SJSA1 (cell line): ENCODE data around the gene HSPA5. TPM values are rescaled to one million over a fixed set of nuclear protein-coding genes. Genes with fewer than 3 reads are reported as not detected.

Experiments used
- DNase-seq, 2 experiments: peaks; one replicate each; pipeline ENCODE4 v3.0.0-alpha.2; 2015 to 2020; ENCODE audit warnings: low spot score in 2 of 2, low read depth in 1 of 2
- H3K27ac ChIP-seq: fragments of 250-450 bp; sonication (Bioruptor Pico); 2 replicates; pipeline ENCODE4 v1.5.1; 2020; ENCODE audit warnings: mild to moderate bottlenecking, moderate library complexity
- H3K27me3 ChIP-seq: fragments of 250-450 bp; sonication (Bioruptor Pico); replicated peaks from 2 replicates; pipeline ENCODE4 v1.5.1; 2020; ENCODE audit warnings: mild to moderate bottlenecking, moderate library complexity
- H3K36me3 ChIP-seq: fragments of 250-450 bp; sonication (Bioruptor Pico); 2 replicates; pipeline ENCODE4 v1.5.1; 2020; ENCODE audit warnings: mild to moderate bottlenecking
- H3K4me1 ChIP-seq: fragments of 250-450 bp; sonication (Bioruptor Pico); replicated peaks from 2 replicates; pipeline ENCODE4 v1.6.1; 2021; ENCODE audit warnings: mild to moderate bottlenecking
- H3K4me3 ChIP-seq: fragments of 250-450 bp; sonication (Bioruptor Pico); 2 replicates; pipeline ENCODE4 v1.5.1; 2020; ENCODE audit warnings: mild to moderate bottlenecking
- H3K9me3 ChIP-seq: fragments of 250-450 bp; sonication (Bioruptor Pico); replicated peaks from 2 replicates; pipeline ENCODE4 v1.5.1; 2020; ENCODE audit warnings: mild to moderate bottlenecking
- total RNA-seq: library from RNA; depleted of rRNA; stranded (reverse); fragments of >200 nt; shearing (Covaris generic); gene quantifications from 2 replicates; pipeline ENCODE4 v1.2.3, GENCODE V29; 2014

HSPA5 gene
- total RNA-seq, 1 experiment from 2014 or later: 50.3 TPM

DNA sequence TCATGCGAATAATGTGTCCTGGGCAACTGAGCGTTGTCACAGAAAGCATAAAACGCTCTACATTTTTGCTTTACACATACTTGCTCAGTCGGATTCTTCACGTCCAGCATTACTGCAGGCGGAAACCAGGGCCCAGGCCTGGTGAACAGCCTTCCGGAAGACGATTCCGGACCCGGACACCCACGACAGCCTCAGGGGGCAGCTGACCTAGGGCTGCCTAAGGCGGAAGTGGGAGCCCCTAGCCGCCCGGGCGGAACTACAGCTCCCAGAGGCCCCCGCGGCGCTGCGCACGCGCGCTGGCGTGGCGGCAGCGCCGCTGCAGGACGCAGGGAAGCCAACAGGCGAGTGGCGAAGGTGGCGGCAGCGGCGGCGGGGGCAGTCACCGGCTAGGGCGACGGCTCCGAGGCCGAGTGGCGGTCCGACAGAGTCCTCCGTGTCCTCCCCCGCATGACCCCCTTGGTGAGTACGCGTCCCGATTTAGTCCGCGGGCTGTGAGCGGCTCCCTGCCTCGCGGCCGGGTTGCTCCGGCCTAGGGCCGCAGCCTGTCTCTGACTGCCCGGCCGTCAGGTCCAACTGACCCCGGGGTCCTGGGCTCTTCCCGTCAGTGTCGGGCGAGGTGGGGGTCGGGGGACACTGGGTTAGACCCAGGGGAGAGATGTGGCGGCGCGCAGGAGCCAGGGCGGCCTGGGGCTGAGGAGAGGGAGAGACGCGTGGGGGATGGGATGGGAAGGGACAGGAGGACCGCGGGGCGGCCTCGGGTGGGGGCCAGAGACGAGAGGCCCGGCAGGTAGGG is 20.6 kb upstream of the HSPA5 start, which contains the start of gene GAPVD1:
Gene GAPVD1, plus strand, starts transcription at position 326 of the 793 bp plus-strand sequence. CDS start 37,096 bp downstream, outside the sequence.
- Histone ChIP-seq H3K27ac (peak within 1 kb of the TSS; percentile 44), H3K9me3 (no peaks in the 10 kb centered on the region), H3K4me1 (peaks cover 11% of the 10 kb centered on the region), H3K27me3 (no peaks in the 10 kb centered on the region), H3K4me3 (peak within 1 kb of the TSS; percentile 82), H3K36me3 (peaks cover 15% of the 10 kb centered on the region)
- DNase-seq: peak; percentile 90 to 92

DNA sequence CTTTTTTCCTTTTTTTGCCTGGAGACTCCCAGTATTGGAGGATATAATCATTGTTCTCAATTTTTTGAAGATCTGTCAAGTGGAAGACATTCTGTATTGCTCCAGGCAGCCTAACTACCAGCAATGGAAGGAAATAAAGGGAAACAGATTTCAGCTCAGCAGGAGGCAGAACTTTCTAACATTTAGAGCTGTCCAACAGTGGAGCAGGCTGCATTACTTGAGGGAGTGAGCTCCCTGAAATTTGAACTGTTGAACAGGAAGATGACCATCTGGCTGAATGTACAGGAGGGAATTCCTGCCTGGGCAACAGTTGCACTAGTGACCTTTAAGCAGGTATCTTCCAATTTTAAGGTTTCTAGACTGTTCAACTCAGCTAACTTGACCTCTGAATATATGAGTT is 19.4 kb upstream of the HSPA5 start:
- Histone ChIP-seq H3K27me3 (no peaks in the 10 kb centered on the region), H3K36me3 (peaks cover 15% of the 10 kb centered on the region), H3K4me3 (no peak overlapping the region), H3K27ac (no peak overlapping the region), H3K4me1 (peaks cover 11% of the 10 kb centered on the region), H3K9me3 (no peaks in the 10 kb centered on the region)
- no peak for DNase-seq

DNA sequence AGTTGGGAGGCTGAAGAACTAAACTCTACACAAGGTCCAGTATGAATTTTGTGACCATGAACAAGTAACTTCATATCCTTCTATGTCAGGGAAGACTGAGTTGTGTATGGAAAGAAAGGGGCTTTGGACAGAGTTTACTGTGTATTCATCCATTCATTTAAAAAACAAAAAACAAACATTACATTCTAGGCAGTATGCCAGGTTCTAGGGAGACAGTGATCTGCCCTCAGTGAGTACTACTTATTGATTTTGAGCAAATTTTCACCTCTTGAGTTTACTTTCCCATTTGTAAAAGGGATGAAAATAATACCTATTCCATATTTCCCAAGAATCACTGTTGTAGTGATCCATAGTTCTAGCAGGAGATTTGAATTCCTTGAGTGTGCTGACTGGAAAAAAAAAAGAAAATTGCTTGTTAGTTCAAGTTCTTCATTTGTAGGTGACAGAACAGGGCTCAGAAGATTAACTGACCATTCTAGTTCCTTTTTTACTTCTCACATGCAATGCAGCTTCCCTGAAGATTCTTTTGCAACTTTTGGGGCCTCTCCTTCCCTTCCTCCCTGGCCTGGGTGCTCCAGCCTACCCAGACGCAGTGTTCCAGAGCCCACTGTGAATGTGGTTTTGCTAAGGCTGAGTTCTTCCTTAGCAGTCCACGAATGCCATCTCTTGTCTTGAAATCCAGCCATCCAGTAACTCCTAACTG is 17.8 kb upstream of the HSPA5 start:
- peaks cover 10% of the 10 kb centered on the region for H3K36me3 ChIP-seq
- DNase-seq: no peak
- H3K4me1 ChIP-seq: peaks cover 11% of the 10 kb centered on the region
- H3K9me3 ChIP-seq: no peaks in the 10 kb centered on the region
- H3K27ac ChIP-seq: no peak overlapping the region
- H3K4me3 ChIP-seq: no peak overlapping the region
- no peaks in the 10 kb centered on the region for H3K27me3 ChIP-seq

DNA sequence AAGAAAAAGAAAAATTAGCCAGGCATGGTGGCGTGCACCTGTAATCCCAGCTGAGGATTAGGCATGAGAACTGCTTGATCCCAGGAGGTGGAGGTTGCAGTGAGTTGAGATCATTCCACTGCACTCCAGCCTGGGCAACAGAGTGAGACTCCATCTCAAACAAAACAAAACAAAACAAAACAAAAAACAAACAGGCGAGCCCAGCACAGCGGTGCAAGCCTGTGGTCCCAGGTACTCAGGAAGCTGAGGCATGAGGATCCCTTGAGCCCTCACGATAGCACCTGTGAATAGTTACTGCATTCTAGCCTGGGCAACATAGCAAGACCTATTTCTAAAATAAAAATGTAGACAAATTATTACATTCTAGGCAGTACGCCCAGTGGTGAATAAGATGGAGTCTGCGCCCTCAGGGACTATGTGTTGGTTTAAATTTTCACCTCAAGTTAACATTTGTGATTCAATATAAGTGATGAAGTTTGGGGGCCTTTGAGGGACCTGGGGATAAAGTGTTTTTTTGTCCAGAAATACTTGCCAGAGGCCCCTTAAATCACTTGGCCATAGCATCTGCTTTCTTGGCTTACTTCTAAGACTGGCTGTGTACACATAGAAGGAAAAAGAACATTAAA is 17.1 kb upstream of the HSPA5 start:
- Histone ChIP-seq H3K9me3 (no peaks in the 10 kb centered on the region), H3K4me3 (no peak overlapping the region), H3K36me3 (peaks cover 10% of the 10 kb centered on the region), H3K4me1 (peaks cover 11% of the 10 kb centered on the region), H3K27me3 (no peaks in the 10 kb centered on the region), H3K27ac (no peak overlapping the region)
- DNase-seq: no peak

DNA sequence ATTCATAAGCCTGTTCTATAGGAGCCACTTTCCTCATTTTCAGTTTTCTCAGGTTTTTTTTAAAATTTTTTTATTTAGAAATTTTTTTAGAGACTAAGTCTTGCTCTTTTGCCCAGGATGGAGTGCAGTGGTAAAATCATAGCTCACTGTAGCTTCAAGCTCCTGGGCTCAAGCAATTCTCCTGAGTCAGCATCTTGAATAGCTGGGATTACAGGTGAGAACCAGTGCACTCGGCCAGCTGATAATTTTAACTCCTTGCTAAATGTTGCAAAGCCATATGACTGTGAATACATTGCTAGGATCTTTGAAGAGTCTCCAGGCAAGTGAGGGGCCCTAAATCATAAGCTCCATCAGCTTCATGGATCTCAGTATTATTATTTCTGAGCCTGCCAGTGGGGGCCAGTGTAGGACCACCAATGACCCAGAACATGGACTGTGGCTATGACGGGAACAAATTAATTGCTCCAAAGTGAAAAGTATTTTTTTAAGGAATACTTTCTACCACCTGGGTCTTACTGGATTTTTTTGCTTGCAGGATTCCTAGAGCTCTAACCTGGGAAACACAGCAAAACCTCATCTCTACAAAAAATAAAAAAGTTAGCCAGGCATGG is 14.7 kb upstream of the HSPA5 start:
- no peak for DNase-seq
- no peak overlapping the region for H3K4me3 ChIP-seq
- no peaks in the 10 kb centered on the region for H3K27me3 ChIP-seq
- H3K27ac ChIP-seq: no peak overlapping the region
- no peaks in the 10 kb centered on the region for H3K36me3 ChIP-seq
- no peaks in the 10 kb centered on the region for H3K9me3 ChIP-seq
- no peaks in the 10 kb centered on the region for H3K4me1 ChIP-seq

DNA sequence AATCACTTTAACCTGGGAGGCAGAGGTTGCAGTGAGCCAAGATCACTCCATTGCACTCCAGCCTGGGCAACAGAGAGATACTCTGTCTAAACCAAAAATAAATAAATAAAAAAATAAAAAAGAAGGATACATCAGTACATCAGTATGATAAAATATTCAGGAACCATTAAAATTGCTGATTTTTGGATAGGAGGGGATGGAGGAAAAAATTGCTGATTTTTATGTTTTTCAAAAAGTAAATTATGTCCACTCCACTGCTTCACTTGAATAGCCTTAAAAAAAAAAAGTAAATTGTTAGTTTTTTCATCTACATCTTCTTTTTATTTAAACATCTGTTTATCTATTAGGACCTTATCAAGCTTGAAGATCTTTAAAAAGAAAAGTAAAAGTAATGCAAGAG is 13.1 kb upstream of the HSPA5 start:
- Histone ChIP-seq H3K4me3 (no peak overlapping the region), H3K9me3 (no peaks in the 10 kb centered on the region), H3K4me1 (no peaks in the 10 kb centered on the region), H3K27me3 (no peaks in the 10 kb centered on the region), H3K27ac (no peak overlapping the region), H3K36me3 (no peaks in the 10 kb centered on the region)
- no peak for DNase-seq

DNA sequence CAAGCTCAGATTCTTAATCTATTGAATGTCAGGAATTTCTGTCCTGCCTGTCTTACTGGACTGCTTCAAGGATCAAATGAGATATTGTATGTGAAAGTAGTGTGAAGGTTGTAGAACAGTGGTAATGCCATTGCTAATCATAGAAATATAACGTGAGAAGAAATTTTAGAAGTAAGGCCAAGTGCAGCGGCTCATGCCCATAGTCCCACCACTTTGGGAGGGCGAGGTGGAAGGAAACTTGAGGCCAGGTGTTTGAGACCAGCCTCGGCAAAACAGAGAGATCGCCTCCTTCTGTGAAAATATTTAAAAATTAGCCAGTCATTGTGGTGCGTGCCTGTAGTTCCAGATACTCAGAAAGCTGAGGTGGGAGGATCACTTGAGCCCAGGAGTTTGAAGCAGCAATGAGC is 5.1 kb upstream of the HSPA5 start:
- Histone ChIP-seq H3K27me3 (no peaks in the 10 kb centered on the region), H3K9me3 (no peaks in the 10 kb centered on the region), H3K4me3 (no peak overlapping the region), H3K4me1 (peaks cover 24% of the 10 kb centered on the region), H3K36me3 (no peaks in the 10 kb centered on the region), H3K27ac (no peak overlapping the region)
- DNase-seq: no peak

DNA sequence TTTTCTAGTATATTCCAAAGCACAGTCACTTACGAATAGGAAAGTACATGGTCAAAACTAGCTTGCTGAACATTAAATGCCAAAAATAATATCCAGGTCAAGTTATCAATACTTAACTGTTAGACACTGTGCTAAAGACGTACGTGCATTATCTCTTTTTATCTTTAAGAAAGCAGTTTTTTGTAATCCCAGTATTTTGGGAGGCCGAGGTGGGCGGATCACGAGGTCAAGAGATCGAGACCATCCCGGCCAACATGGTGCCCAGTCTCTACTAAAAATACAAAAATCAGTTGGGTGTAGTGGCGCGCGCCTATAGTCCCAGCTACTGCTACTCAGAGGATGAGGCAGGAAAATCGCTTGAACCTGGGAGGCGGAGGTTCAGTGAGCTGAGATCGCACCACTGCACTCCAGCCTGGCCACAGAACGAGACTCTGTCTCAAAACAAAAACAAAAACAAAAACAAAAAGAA is 2.7 kb upstream of the HSPA5 start:
- Histone ChIP-seq H3K27ac (peak overlapping the region; percentile 95), H3K36me3 (peaks cover 23% of the 10 kb centered on the region), H3K27me3 (no peaks in the 10 kb centered on the region), H3K4me1 (peaks cover 24% of the 10 kb centered on the region), H3K9me3 (no peaks in the 10 kb centered on the region), H3K4me3 (no peak overlapping the region)
- no peak for DNase-seq

DNA sequence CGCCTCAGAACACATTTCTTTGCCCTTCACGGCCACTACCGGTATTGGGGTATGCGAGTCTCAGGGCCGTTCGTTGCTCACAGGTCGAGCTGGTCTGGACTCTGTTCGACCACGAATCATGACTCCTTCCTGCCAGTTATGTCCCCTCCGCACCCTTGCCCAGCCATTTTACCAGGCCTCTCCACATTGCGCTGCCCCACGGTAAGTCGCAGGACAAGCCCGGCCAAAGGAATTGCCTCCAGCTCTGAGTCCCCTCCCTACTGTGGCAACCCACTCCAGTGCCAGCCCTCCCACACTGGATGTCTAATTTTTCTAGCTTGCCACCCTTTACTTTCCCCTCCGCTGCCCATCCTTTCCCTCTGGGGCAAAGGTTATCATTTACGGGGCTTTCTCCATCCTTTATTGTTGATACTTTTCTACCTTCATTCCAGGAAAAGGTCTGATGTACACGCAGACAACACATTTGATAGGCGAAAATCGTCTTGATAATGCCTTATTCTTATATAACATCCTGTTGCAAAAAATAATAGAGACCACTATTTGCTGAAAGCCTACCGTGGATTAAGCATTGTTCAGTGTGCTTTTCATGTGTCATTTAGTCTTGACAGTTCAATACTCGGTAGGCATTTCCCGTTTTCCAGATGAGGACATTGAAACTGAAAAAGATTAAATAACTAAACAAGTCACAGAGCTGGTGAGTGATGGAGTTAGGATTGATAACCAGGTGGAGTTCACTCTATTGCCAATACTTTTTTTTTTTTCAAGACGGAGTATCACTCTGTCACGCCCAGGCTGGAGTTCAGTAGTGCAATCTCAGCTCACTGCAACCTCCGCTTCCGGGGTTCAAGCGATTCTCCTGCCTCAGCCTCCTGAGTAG is 958 bp upstream of the HSPA5 start:
- Histone ChIP-seq H3K27me3 (no peaks in the 10 kb centered on the region), H3K36me3 (peaks cover 40% of the 10 kb centered on the region), H3K27ac (peak overlapping the region; percentile 95), H3K4me1 (peaks cover 31% of the 10 kb centered on the region), H3K9me3 (no peaks in the 10 kb centered on the region), H3K4me3 (peak overlapping the region; percentile 73)
- DNase-seq: peak in 1 of 2 experiments; percentile 59

DNA sequence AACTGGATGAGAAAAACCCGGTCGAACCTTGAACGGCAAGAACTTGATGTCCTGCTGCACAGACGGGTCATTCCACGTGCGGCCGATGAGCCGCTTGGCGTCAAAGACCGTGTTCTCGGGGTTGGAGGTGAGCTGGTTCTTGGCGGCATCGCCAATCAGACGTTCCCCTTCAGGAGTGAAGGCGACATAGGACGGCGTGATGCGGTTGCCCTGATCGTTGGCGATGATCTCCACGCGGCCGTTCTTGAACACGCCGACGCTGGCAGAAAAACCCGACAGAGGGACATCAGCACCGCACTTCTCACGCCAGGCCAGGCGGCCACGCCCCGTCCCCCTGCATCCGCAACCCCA is 519 bp downstream of the HSPA5 start:
- H3K9me3 ChIP-seq: no peaks in the 10 kb centered on the region
- peak in 1 of 2 experiments; percentile 41 for DNase-seq
- H3K4me1 ChIP-seq: peaks cover 31% of the 10 kb centered on the region
- no peaks in the 10 kb centered on the region for H3K27me3 ChIP-seq
- H3K4me3 ChIP-seq: peak overlapping the region; percentile 73
- H3K36me3 ChIP-seq: peaks cover 55% of the 10 kb centered on the region
- H3K27ac ChIP-seq: peak overlapping the region; percentile 78

DNA sequence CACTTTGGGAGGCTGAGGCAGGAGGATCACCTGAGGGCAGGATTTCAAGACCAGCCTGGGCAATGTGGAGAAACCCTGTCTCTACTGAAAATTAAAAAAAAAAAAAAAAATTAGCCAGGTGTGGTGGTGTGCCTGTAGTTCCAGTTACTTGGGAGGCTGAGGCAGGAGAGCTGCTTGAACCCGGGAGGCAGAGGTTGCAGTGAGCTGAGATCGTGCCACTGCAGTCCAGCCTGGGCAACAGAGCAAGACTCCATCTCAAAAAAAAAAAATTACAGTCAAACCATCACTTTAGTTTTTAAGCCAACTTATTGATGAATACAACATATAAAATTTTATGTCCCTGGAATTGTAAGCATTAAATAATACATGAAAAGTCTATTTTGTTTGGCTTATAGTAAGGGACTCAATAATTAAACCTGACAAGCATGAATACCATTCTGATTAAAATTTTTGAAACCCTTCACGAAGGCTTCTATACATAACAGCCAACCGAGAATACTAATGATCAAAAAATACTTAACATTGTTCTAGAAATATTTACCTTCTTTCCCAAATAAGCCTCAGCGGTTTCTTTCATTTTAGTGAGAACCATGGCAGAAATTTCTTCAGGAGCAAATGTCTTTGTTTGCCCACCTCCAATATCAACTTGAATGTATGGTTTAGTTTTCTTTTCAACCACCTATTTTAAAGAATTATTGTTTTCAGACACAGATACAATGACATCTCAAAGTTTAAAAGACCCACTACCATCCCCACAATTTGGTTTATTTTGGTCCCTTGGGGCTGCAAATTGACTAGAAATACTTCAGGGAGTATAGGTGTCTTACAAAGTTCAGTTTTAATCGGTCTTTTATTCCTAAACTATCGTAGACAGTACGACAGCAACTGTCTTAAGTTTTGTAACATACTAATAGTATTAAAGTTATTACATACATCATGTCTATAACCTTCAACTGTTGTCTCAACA is 1.2 kb downstream of the HSPA5 start:
- peaks cover 31% of the 10 kb centered on the region for H3K4me1 ChIP-seq
- peak overlapping the region; percentile 78 for H3K27ac ChIP-seq
- no peaks in the 10 kb centered on the region for H3K9me3 ChIP-seq
- H3K36me3 ChIP-seq: peaks cover 62% of the 10 kb centered on the region
- no peak for DNase-seq
- H3K4me3 ChIP-seq: peak overlapping the region; percentile 73
- no peaks in the 10 kb centered on the region for H3K27me3 ChIP-seq

DNA sequence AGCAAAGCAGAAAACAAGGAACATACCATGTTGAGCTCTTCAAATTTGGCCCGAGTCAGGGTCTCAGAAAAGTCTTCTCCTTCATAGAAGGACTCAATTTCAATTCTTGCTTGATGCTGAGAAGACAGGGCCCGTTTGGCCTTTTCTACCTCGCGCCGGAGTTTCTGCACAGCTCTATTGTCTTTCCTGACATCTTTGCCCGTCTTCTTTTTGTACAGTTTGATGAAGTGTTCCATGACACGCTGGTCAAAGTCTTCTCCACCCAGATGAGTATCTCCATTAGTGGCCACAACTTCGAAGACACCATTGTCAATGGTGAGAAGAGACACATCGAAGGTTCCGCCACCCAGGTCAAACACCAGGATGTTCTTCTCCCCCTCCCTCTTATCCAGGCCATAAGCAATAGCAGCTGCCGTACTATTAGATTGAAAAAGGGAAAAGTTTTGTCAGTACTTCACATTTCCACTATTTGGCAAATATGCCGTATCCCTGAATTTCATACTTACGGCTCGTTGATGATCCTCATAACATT is 2.2 kb downstream of the HSPA5 start:
- Histone ChIP-seq H3K36me3 (peaks cover 67% of the 10 kb centered on the region), H3K27me3 (no peaks in the 10 kb centered on the region), H3K27ac (no peak overlapping the region), H3K4me1 (peaks cover 28% of the 10 kb centered on the region), H3K4me3 (peak overlapping the region; percentile 73), H3K9me3 (no peaks in the 10 kb centered on the region)
- no peak for DNase-seq
